ENCODE results near the gene DENND5B.
"Not testable (repeated sequence)": the region's sequence is repeated elsewhere in the genome, so short reads cannot be mapped to it uniquely, and the experiment has no call there.

DENND5B gene

GRCh38 chr12:31536672-31537071 lies 54.3 kb downstream of the DENND5B start:
- no peak for DNase-seq

- DNase-seq: no peak
These were observed 57.5 kb downstream of the DENND5B start for GRCh38 chr12:31533470-31533869.

- no peak for DNase-seq
These were observed 59.0 kb downstream of the DENND5B start for GRCh38 chr12:31531893-31532292.

GRCh38 chr12:31528095-31528494 lies 62.8 kb downstream of the DENND5B start:
- no peak for DNase-seq

GRCh38 chr12:31527083-31527482 lies 63.9 kb downstream of the DENND5B start:
- DNase-seq: no peak

GRCh38 chr12:31526158-31526546 lies 64.8 kb downstream of the DENND5B start:
- DNase-seq: no peak

GRCh38 chr12:31525496-31526157 lies 65.3 kb downstream of the DENND5B start:
- no peak for DNase-seq

- DNase-seq: no peak
These were observed 66.0 kb downstream of the DENND5B start for GRCh38 chr12:31524791-31525495.

GRCh38 chr12:31523306-31523705 lies 67.6 kb downstream of the DENND5B start:
- no peak for DNase-seq

GRCh38 chr12:31522607-31523006 lies 68.3 kb downstream of the DENND5B start:
- no peak for DNase-seq

GRCh38 chr12:31521964-31522363 lies 69.0 kb downstream of the DENND5B start:
- no peak for DNase-seq

- no peak for DNase-seq
These were observed 71.4 kb downstream of the DENND5B start for GRCh38 chr12:31519511-31519910.

GRCh38 chr12:31518680-31519227 lies 72.2 kb downstream of the DENND5B start:
- no peak for DNase-seq

GRCh38 chr12:31517994-31518393 lies 72.9 kb downstream of the DENND5B start:
- no peak for DNase-seq

GRCh38 chr12:31516702-31517101 lies 74.2 kb downstream of the DENND5B start:
- DNase-seq: no peak

GRCh38 chr12:31514912-31515311 lies 76.0 kb downstream of the DENND5B start:
- no peak for DNase-seq

- no peak for DNase-seq
These were observed 80.9 kb downstream of the DENND5B start for GRCh38 chr12:31510034-31510433.

- DNase-seq: no peak
These were observed 82.3 kb downstream of the DENND5B start for GRCh38 chr12:31508436-31509150.

- no peak for DNase-seq
These were observed 83.0 kb downstream of the DENND5B start for GRCh38 chr12:31507966-31508365.

GRCh38 chr12:31506515-31507306 lies 84.2 kb downstream of the DENND5B start:
- no peak for DNase-seq

- no peak for DNase-seq
These were observed 86.2 kb downstream of the DENND5B start for GRCh38 chr12:31504625-31505222.

GRCh38 chr12:31501014-31501413 lies 89.9 kb downstream of the DENND5B start:
- DNase-seq: not testable (repeated sequence)

All from CD4-positive, alpha-beta T cell treated with Interleukin-6 for 4 hours (primary cell).